HepG2 (cell line): ENCODE results near the gene PPP2R5B. TPM values are rescaled to one million over a fixed set of nuclear protein-coding genes. Genes with fewer than 3 reads are reported as not detected.

Experiments used
- CHCHD3 ChIP-seq: sonication (generic); formaldehyde crosslinking; IDR thresholded peaks from 2 replicates; pipeline ENCODE4 v1.8.0; 2022; ENCODE audit warnings: mild to moderate bottlenecking, missing genetic modification reagents, moderate library complexity
- DNMT3B ChIP-seq: conservative IDR thresholded peaks from 2 replicates; pipeline ENCODE4 v1.6.1; 2016; ENCODE audit warnings: missing biosample characterization, control low read depth
- EEA1 ChIP-seq: sonication (generic); formaldehyde crosslinking; IDR thresholded peaks from 2 replicates; pipeline ENCODE4 v1.5.1; 2020; ENCODE audit warnings: mild to moderate bottlenecking, missing genetic modification reagents, borderline replicate concordance
- HNF4G ChIP-seq, 2 experiments: sonication (generic) in 1 of 2; formaldehyde crosslinking in 1 of 2; IDR thresholded peaks; 2 replicates each; pipeline versions ENCODE4 v1.4.0 to v1.6.1; 2011 to 2020; ENCODE audit warnings: borderline replicate concordance in 2 of 2, low read depth in 2 of 2, mild to moderate bottlenecking in 2 of 2, low read length in 1 of 2, missing genetic modification reagents in 1 of 2, moderate library complexity in 1 of 2
- RELA ChIP-seq: sonication (generic); formaldehyde crosslinking; IDR thresholded peaks from 2 replicates; pipeline ENCODE4 v1.4.0; 2020; ENCODE audit warnings: missing genetic modification reagents
- RXRA ChIP-seq: sonication (generic); formaldehyde crosslinking; IDR thresholded peaks from 2 replicates; pipeline ENCODE4 v1.5.1; 2020; ENCODE audit warnings: missing genetic modification reagents
- SCMH1 ChIP-seq: sonication (generic); formaldehyde crosslinking; IDR thresholded peaks from 2 replicates; pipeline ENCODE4 v1.9.0; 2021; ENCODE audit warnings: missing genetic modification reagents, mild to moderate bottlenecking, borderline replicate concordance
- SRSF4 ChIP-seq: fragments of 200-400 bp; formaldehyde crosslinking; IDR thresholded peaks from one replicate; pipeline ENCODE4 v1.6.1; 2018; ENCODE audit warnings: mild to moderate bottlenecking, low read depth, low read length, moderate library complexity; ENCODE audit not compliant: poor library complexity, severe bottlenecking
- STAT5B ChIP-seq: sonication (generic); formaldehyde crosslinking; IDR thresholded peaks from 2 replicates; pipeline ENCODE4 v1.4.0; 2020; ENCODE audit warnings: missing genetic modification reagents
- U2AF2 ChIP-seq: fragments of 200-400 bp; formaldehyde crosslinking; IDR thresholded peaks from 2 replicates; pipeline ENCODE4 v1.6.1; 2017; ENCODE audit warnings: low read depth, mild to moderate bottlenecking, low read length
- YEATS2 ChIP-seq: sonication (generic); formaldehyde crosslinking; IDR thresholded peaks from 2 replicates; pipeline ENCODE4 v1.4.0; 2020; ENCODE audit warnings: missing genetic modification reagents, borderline replicate concordance
- ZBTB21 ChIP-seq: sonication (generic); formaldehyde crosslinking; IDR thresholded peaks from 2 replicates; pipeline ENCODE4 v1.4.0; 2020; ENCODE audit warnings: missing genetic modification reagents
- ZNF121 ChIP-seq: sonication (generic); formaldehyde crosslinking; IDR thresholded peaks from 2 replicates; pipeline ENCODE4 v1.5.0; 2020; ENCODE audit warnings: mild to moderate bottlenecking, missing genetic modification reagents
- ZNF234 ChIP-seq: sonication (generic); formaldehyde crosslinking; conservative IDR thresholded peaks from 2 replicates; pipeline ENCODE4 v1.5.1; 2020; ENCODE audit warnings: mild to moderate bottlenecking, missing genetic modification reagents
- ZNF333 ChIP-seq: sonication (generic); formaldehyde crosslinking; IDR thresholded peaks from 2 replicates; pipeline ENCODE4 v1.4.0; 2020; ENCODE audit warnings: mild to moderate bottlenecking, missing genetic modification reagents, borderline replicate concordance
- ZNF34 ChIP-seq: sonication (generic); formaldehyde crosslinking; IDR thresholded peaks from 2 replicates; pipeline ENCODE4 v1.4.0; 2020; ENCODE audit warnings: mild to moderate bottlenecking, missing genetic modification reagents, borderline replicate concordance
- ZNF572 ChIP-seq: sonication (generic); formaldehyde crosslinking; IDR thresholded peaks from 2 replicates; pipeline ENCODE4 v1.5.1; 2020; ENCODE audit warnings: mild to moderate bottlenecking, missing genetic modification reagents
- ZNF616 ChIP-seq: sonication (generic); formaldehyde crosslinking; IDR thresholded peaks from 2 replicates; pipeline ENCODE4 v1.5.0; 2020; ENCODE audit warnings: low read depth, mild to moderate bottlenecking, missing genetic modification reagents
- polyA plus RNA-seq, 8 experiments: library from polyadenylated mRNA; depleted of rRNA in 3 of 8; stranded (reverse) in 7 of 8; unstranded in 1 of 8; fragments of >200 nt; fragmentation: Illumina TruSeq in 4 of 8; extraction: Trizol in 4 of 8; gene quantifications; 2 replicates each; pipeline versions ENCODE4 v1.2.1 to v1.2.3, GENCODE V29; 2011 to 2016; ENCODE audit warnings: low read depth in 4 of 8, missing spikeins in 1 of 8, mixed read lengths in 1 of 8; ENCODE audit not compliant: insufficient read depth in 1 of 8
- total RNA-seq, 5 experiments: library from RNA; depleted of rRNA; stranded (reverse); fragments of >200 nt; fragmentation: Illumina TruSeq; extraction: Trizol; gene quantifications; 2 replicates each; pipeline ENCODE4 v1.2.3, GENCODE V29; 2016; ENCODE audit warnings: low read depth in 1 of 5
- TF ChIP-seq, protein P1 (sequence below): sonication (generic); formaldehyde crosslinking; IDR thresholded peaks from 2 replicates; pipeline ENCODE4 v1.4.0; 2020; ENCODE audit warnings: missing genetic modification reagents, mild to moderate bottlenecking, borderline replicate concordance
- TF ChIP-seq, protein P2 (sequence below): sonication (generic); formaldehyde crosslinking; IDR thresholded peaks from 2 replicates; pipeline ENCODE4 v1.4.0; 2020; ENCODE audit warnings: mild to moderate bottlenecking, missing genetic modification reagents
- TF ChIP-seq, protein P3 (sequence below), 2 experiments: IDR thresholded peaks; 2 replicates each; pipeline ENCODE4 v1.6.1; 2011 to 2012; ENCODE audit warnings: low read length in 2 of 2, borderline replicate concordance in 1 of 2, low read depth in 1 of 2, mild to moderate bottlenecking in 1 of 2, moderate library complexity in 1 of 2
- TF ChIP-seq, protein P4 (sequence below): sonication (generic); formaldehyde crosslinking; IDR thresholded peaks from 2 replicates; pipeline ENCODE4 v1.8.0; 2022; ENCODE audit warnings: missing genetic modification reagents, low read depth, mild to moderate bottlenecking, borderline replicate concordance

Gene PPP2R5B
- total and polyA plus RNA-seq, 2 of the 13 experiments (the other 11 are each of a cell fraction or from before 2014, with no cell fraction given) = 2.3 to 8.3 TPM

DNA sequence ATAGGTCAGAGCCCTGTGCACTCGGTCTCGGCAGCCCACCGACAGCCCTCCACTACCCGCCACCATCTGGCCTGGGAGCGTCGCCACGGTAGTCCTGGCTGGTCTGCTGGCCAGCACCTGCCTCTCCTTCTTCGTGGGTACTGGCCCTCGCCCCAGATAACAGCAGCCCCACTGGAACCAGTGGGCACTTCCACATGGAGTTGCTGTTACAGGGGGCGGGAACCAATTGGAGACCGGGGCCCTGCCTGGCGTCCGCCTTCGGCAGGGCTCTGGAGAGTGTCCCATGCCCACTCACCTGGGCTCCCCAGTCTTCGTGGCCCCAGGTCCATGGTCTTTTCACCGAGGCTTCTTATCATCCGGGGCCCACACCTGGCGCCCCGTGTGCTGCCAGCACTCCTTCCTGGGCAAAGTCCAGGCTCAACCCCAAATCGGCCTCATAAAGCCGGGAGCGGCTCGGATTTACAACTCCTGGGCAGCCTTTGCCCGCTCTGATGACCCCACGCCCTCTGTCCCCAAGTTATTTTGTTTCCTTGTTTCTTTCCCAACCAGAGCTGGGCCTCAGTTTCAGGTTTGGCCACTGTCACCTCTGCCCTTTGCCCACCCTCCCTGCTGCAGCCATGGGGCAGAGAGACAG is 33.2 kb upstream of the PPP2R5B start (continued):
- TF ChIP-seq, protein P1, sequence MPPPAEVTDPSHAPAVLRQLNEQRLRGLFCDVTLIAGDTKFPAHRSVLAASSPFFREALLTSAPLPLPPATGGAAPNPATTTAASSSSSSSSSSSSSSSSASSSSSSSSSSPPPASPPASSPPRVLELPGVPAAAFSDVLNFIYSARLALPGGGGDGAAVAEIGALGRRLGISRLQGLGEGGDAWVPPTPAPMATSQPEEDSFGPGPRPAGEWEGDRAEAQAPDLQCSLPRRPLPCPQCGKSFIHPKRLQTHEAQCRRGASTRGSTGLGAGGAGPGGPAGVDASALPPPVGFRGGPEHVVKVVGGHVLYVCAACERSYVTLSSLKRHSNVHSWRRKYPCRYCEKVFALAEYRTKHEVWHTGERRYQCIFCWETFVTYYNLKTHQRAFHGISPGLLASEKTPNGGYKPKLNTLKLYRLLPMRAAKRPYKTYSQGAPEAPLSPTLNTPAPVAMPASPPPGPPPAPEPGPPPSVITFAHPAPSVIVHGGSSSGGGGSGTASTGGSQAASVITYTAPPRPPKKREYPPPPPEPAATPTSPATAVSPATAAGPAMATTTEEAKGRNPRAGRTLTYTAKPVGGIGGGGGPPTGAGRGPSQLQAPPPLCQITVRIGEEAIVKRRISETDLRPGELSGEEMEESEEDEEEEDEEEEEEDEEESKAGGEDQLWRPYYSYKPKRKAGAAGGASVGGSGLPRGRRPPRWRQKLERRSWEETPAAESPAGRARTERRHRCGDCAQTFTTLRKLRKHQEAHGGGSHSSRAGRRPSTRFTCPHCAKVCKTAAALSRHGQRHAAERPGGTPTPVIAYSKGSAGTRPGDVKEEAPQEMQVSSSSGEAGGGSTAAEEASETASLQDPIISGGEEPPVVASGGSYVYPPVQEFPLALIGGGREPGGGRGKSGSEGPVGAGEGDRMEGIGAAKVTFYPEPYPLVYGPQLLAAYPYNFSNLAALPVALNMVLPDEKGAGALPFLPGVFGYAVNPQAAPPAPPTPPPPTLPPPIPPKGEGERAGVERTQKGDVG (CRISPR knock-in tag) = no peak; the same call in 1 of the 2 replicates
- no peak for TF ChIP-seq ZBTB21 (CRISPR knock-in tag)
- TF ChIP-seq ZNF333 (CRISPR knock-in tag) = 0 out of 2 replicates have a peak, but pooled peaks have one; percentile 26
- no peak for TF ChIP-seq SRSF4
- no peak for TF ChIP-seq STAT5B
- TF ChIP-seq, protein P2, sequence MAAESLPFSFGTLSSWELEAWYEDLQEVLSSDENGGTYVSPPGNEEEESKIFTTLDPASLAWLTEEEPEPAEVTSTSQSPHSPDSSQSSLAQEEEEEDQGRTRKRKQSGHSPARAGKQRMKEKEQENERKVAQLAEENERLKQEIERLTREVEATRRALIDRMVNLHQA = no peak
- peak; percentile 56; the same call in 1 of the 2 replicates for TF ChIP-seq ZNF572 (CRISPR knock-in tag)
- TF ChIP-seq ZNF616 (CRISPR knock-in tag) = no peak
- no peak for TF ChIP-seq ZNF34 (CRISPR knock-in tag)
- TF ChIP-seq CHCHD3 (CRISPR knock-in tag) = no peak
- no peak for TF ChIP-seq ZNF121 (CRISPR knock-in tag)
- TF ChIP-seq YEATS2 (CRISPR knock-in tag) = no peak
- 0 out of 2 replicates have a peak, but pooled peaks have one; percentile 42 for TF ChIP-seq RXRA (CRISPR knock-in tag)
- TF ChIP-seq, protein P3, sequence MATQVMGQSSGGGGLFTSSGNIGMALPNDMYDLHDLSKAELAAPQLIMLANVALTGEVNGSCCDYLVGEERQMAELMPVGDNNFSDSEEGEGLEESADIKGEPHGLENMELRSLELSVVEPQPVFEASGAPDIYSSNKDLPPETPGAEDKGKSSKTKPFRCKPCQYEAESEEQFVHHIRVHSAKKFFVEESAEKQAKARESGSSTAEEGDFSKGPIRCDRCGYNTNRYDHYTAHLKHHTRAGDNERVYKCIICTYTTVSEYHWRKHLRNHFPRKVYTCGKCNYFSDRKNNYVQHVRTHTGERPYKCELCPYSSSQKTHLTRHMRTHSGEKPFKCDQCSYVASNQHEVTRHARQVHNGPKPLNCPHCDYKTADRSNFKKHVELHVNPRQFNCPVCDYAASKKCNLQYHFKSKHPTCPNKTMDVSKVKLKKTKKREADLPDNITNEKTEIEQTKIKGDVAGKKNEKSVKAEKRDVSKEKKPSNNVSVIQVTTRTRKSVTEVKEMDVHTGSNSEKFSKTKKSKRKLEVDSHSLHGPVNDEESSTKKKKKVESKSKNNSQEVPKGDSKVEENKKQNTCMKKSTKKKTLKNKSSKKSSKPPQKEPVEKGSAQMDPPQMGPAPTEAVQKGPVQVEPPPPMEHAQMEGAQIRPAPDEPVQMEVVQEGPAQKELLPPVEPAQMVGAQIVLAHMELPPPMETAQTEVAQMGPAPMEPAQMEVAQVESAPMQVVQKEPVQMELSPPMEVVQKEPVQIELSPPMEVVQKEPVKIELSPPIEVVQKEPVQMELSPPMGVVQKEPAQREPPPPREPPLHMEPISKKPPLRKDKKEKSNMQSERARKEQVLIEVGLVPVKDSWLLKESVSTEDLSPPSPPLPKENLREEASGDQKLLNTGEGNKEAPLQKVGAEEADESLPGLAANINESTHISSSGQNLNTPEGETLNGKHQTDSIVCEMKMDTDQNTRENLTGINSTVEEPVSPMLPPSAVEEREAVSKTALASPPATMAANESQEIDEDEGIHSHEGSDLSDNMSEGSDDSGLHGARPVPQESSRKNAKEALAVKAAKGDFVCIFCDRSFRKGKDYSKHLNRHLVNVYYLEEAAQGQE (IDR thresholded peaks at IDR 0.05; ENCODE audit: borderline replicate concordance in 1 of 2, low read depth in 1 of 2, low read length in 2 of 2) = no peak
- no peak for TF ChIP-seq DNMT3B (CRISPR knock-in tag)
- peak; percentile 63 for TF ChIP-seq HNF4G (IDR thresholded peaks at IDR 0.05; ENCODE audit: borderline replicate concordance, low read depth, low read length)
- no peak for TF ChIP-seq HNF4G (CRISPR knock-in tag; IDR thresholded peaks at IDR 0.05; ENCODE audit: borderline replicate concordance, low read depth)
- no peak for TF ChIP-seq ZNF234
- TF ChIP-seq SCMH1 = no peak
- TF ChIP-seq, protein P4, sequence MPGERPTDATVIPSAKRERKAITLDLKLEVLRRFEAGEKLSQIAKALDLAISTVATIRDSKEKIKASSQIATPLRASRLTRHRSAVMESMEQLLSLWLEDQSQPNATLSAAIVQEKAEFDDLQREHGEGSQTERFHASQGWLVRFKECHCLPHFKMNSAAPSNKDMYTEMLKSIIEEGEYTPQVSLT (CRISPR knock-in tag) = no peak
- no peak for TF ChIP-seq U2AF2
- TF ChIP-seq EEA1 (CRISPR knock-in tag) = no peak
- no peak for TF ChIP-seq RELA (CRISPR knock-in tag)
